Thymus (tissue), 11 donors: ENCODE measurements around the gene TKT. TPM values are rescaled to one million over a fixed set of nuclear protein-coding genes. Genes with fewer than 3 reads are reported as not detected.

ENCODE experiments used
- DNase-seq, 9 donors: peaks; one replicate each; pipeline ENCODE4 v3.0.0-alpha.2; 2013; ENCODE audit warnings: low spot score in 9 of 9, low read depth in 6 of 9, missing footprints in 1 of 9
- H3K27ac ChIP-seq, 2 donors: one replicate each; pipeline ENCODE4 v1.5.1; 2013; ENCODE audit warnings: control low read depth in 1 of 2, low read depth in 1 of 2, low read length in 1 of 2, mild to moderate bottlenecking in 1 of 2, moderate library complexity in 1 of 2
- H3K27me3 ChIP-seq, 2 donors: one replicate each; pipeline ENCODE4 v1.5.1; 2013; ENCODE audit warnings: low read length in 1 of 2; ENCODE audit not compliant: control insufficient read depth in 2 of 2, insufficient read depth in 1 of 2
- H3K36me3 ChIP-seq, 2 donors: one replicate each; pipeline ENCODE4 v1.5.1; 2013; ENCODE audit warnings: low read length in 1 of 2, mild to moderate bottlenecking in 1 of 2, moderate library complexity in 1 of 2; ENCODE audit not compliant: control insufficient read depth in 2 of 2, insufficient read depth in 2 of 2
- H3K4me1 ChIP-seq, 2 donors: one replicate each; pipeline ENCODE4 v1.5.1; 2013; ENCODE audit warnings: low read length in 2 of 2; ENCODE audit not compliant: control insufficient read depth in 2 of 2, insufficient read depth in 2 of 2
- H3K4me3 ChIP-seq, 2 donors: one replicate each; pipeline ENCODE4 v1.5.1; 2013; ENCODE audit warnings: low read length in 2 of 2, control low read depth in 1 of 2, mild to moderate bottlenecking in 1 of 2
- H3K9me3 ChIP-seq, 2 donors: one replicate each; pipeline ENCODE4 v1.5.1; 2013; ENCODE audit warnings: low read length in 1 of 2, mild to moderate bottlenecking in 1 of 2; ENCODE audit not compliant: control insufficient read depth in 2 of 2, insufficient read depth in 1 of 2
- WGBS: extraction: QIAGEN DNeasy Blood & Tissue Kit; methylation state at CpG from one replicate; pipeline ENCODE4 v1.1.7; 2013; 5-methylcytosine and 5-hydroxymethylcytosine counted together
- polyA plus RNA-seq: library from polyadenylated mRNA; stranded (reverse); fragments of 200-250 nt; gene quantifications from one replicate; pipeline ENCODE4 v1.2.3, GENCODE V29; 2013
- total RNA-seq: library from RNA; stranded (reverse); fragments of 120-200 nt; gene quantifications from one replicate; pipeline ENCODE4 v1.2.4, GENCODE V29; 2013
- donor health status: healthy.

Gene TKT
- total and polyA plus RNA-seq, 2 donors: 90.6 to 179 TPM

- H3K36me3 ChIP-seq: peaks cover 48 to 58% of the 10 kb centered on the region in 2 donors
- no peaks in the 10 kb centered on the region for H3K27me3 ChIP-seq
- no peak for DNase-seq
- 94% methylated on average over 4 of the region's 4 CpGs for WGBS
- no peaks in the 10 kb centered on the region for H3K9me3 ChIP-seq
- peaks cover 0 to 23% of the 10 kb centered on the region in 2 donors for H3K4me1 ChIP-seq
- no peak overlapping the region for H3K27ac ChIP-seq
- H3K4me3 ChIP-seq: no peak overlapping the region
Observed at GRCh38 chr3:53187430-53187829, 68.4 kb downstream of the TKT start.

DNA sequence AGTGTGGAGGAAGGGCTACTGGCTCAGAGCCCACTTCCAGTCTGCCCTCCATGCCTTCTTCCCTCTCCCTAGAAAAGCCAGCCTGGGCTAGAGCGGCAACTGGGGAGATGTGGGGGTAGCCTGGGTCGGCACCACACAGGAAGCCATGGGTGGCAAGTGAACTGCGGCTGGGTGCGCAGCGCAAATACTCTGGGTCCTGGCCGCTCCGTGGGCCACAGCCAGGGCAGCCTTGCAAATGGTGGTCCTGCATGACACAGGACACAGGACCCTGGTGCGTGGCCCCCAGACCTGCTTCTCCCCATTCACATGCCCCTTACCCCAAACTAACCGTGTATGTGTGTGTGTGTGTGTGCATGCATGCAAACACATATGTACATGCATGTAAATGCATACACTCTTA, 69.1 kb downstream of the TKT start:
- 99% methylated on average over 9 of the region's 9 CpGs for WGBS

DNA sequence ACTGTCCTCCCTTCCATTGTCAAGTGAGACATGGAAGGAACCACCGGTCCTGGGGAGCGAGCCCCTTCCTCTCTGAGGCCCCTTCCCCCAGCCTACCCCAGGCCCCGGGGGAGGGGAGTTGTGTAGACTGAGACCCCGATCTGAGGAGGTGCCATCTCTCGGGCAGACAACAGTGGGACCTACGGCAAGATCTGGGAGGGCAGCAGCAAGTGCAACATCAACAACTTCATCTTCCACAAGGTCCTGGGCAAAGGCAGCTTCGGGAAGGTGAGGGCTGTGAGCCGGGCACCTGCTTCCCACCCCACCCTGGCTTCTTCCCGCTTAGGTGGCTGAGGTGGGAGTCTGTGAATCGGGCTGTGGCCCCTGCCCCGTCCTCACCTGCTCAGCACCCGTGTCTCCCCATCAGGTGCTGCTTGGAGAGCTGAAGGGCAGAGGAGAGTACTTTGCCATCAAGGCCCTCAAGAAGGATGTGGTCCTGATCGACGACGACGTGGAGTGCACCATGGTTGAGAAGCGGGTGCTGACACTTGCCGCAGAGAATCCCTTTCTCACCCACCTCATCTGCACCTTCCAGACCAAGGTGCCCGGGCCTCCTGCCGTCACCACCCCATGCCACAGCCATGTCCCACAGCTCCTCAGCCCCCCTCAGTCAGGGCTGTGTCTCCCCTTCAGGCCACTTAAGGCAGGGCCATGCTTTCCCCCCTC, 69.9 kb downstream of the TKT start:
- no peak overlapping the region for H3K27ac ChIP-seq
- H3K36me3 ChIP-seq: peaks cover 53 to 63% of the 10 kb centered on the region in 2 donors
- H3K27me3 ChIP-seq: no peaks in the 10 kb centered on the region
- no peak overlapping the region for H3K4me3 ChIP-seq
- WGBS: 96% methylated on average over 20 of the region's 20 CpGs
- no peak for DNase-seq
- H3K4me1 ChIP-seq: peaks cover 0 to 17% of the 10 kb centered on the region in 2 donors
- no peaks in the 10 kb centered on the region for H3K9me3 ChIP-seq

More for the DNA sequence above, 69.1 kb downstream of the TKT start:
- Histone ChIP-seq H3K36me3 (peaks cover 48 to 57% of the 10 kb centered on the region in 2 donors), H3K27ac (no peak overlapping the region), H3K4me1 (peaks cover 0 to 17% of the 10 kb centered on the region in 2 donors), H3K4me3 (no peak overlapping the region), H3K27me3 (no peaks in the 10 kb centered on the region), H3K9me3 (no peaks in the 10 kb centered on the region)
- DNase-seq: no peak

GRCh38 chr3:53184701-53185100, 71.1 kb downstream of the TKT start:
- Histone ChIP-seq H3K4me1 (peaks cover 0 to 5% of the 10 kb centered on the region in 2 donors), H3K27me3 (no peaks in the 10 kb centered on the region), H3K27ac (no peak overlapping the region), H3K9me3 (no peaks in the 10 kb centered on the region), H3K4me3 (no peak overlapping the region), H3K36me3 (peaks cover 53 to 60% of the 10 kb centered on the region in 2 donors)
- WGBS: 97% methylated on average over 7 of the region's 7 CpGs
- DNase-seq: no peak

DNA sequence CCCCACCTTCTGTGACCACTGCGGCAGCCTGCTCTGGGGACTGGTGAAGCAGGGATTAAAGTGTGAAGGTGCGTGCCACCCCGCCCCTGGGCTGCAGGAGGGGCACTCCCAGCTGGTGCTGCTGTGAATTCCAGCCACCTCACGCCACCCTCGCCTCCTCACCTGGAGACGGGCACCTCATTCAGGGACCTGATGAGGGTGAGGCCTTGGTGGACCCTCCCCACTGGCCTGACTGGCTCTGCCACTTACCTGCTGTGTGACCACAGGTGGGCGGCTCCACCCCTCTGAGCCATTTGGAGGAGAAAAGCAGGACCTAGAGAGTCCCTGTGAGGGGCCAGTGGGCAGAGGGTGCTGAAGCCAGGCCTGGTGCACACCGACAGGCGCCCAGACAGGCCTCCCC, 72.3 kb downstream of the TKT start:
- Histone ChIP-seq H3K9me3 (no peaks in the 10 kb centered on the region), H3K27me3 (no peaks in the 10 kb centered on the region), H3K27ac (no peak overlapping the region), H3K4me1 (no peaks in the 10 kb centered on the region), H3K4me3 (no peak overlapping the region), H3K36me3 (peaks cover 49 to 54% of the 10 kb centered on the region in 2 donors)
- no peak for DNase-seq
- WGBS: 99% methylated on average over 9 of the region's 9 CpGs

- no peak for DNase-seq
- H3K36me3 ChIP-seq: peaks cover 50 to 53% of the 10 kb centered on the region in 2 donors
- H3K4me1 ChIP-seq: no peaks in the 10 kb centered on the region
- H3K27ac ChIP-seq: no peak overlapping the region
- 97% methylated on average over 20 of the region's 20 CpGs for WGBS
- no peak overlapping the region for H3K4me3 ChIP-seq
- H3K27me3 ChIP-seq: no peaks in the 10 kb centered on the region
- H3K9me3 ChIP-seq: no peaks in the 10 kb centered on the region
Observed at GRCh38 chr3:53182764-53183355, 73.0 kb downstream of the TKT start.

- H3K4me1 ChIP-seq: no peaks in the 10 kb centered on the region
- H3K27ac ChIP-seq: no peak overlapping the region
- H3K27me3 ChIP-seq: no peaks in the 10 kb centered on the region
- 94% methylated on average over 11 of the region's 11 CpGs for WGBS
- no peak overlapping the region for H3K4me3 ChIP-seq
- peaks cover 41 to 44% of the 10 kb centered on the region in 2 donors for H3K36me3 ChIP-seq
- H3K9me3 ChIP-seq: no peaks in the 10 kb centered on the region
- no peak for DNase-seq
Observed at GRCh38 chr3:53181528-53181927, 74.3 kb downstream of the TKT start.

GRCh38 chr3:53181024-53181371, 74.8 kb downstream of the TKT start:
- Histone ChIP-seq H3K27me3 (no peaks in the 10 kb centered on the region), H3K9me3 (no peaks in the 10 kb centered on the region), H3K4me3 (no peak overlapping the region), H3K36me3 (peaks cover 38 to 39% of the 10 kb centered on the region in 2 donors), H3K27ac (no peak overlapping the region), H3K4me1 (no peaks in the 10 kb centered on the region)
- DNase-seq: no peak
- 94% methylated on average over 4 of the region's 4 CpGs for WGBS

GRCh38 chr3:53180305-53181023, 75.4 kb downstream of the TKT start:
- Histone ChIP-seq H3K27me3 (no peaks in the 10 kb centered on the region), H3K4me3 (no peak overlapping the region), H3K36me3 (peaks cover 35 to 40% of the 10 kb centered on the region in 2 donors), H3K4me1 (no peaks in the 10 kb centered on the region), H3K9me3 (no peaks in the 10 kb centered on the region), H3K27ac (no peak overlapping the region)
- DNase-seq: no peak
- 96% methylated on average over 11 of the region's 11 CpGs for WGBS
